Left lung (tissue), 10 donors: ENCODE measurements around the gene OR2B3. TPM values are rescaled to one million over a fixed set of nuclear protein-coding genes. Genes with fewer than 3 reads are reported as not detected.

Experiments used
- ATAC-seq: fragments of 200-7000 bp; cut with Tn5 transposase; one replicate; pipeline ENCODE4 v1.9.1; 2020; ENCODE audit warnings: moderate library complexity
- DNase-seq, 4 donors: peaks; one replicate each; pipeline ENCODE4 v3.0.0-alpha.2; 2013 to 2020
- H3K27ac ChIP-seq, 2 donors: fragments of 200-600 bp; sonication (generic) in 1 of 2; one replicate each; pipeline versions ENCODE4 v1.5.0 to v1.8.0; 2020 to 2021
- H3K27me3 ChIP-seq, 2 donors: fragments of 200-600 bp; sonication (generic) in 1 of 2; one replicate each; pipeline versions ENCODE4 v1.5.0 to v1.8.0; 2020 to 2021
- H3K36me3 ChIP-seq, 2 donors: fragments of 200-600 bp; sonication (generic) in 1 of 2; one replicate each; pipeline versions ENCODE4 v1.5.0 to v1.8.0; 2020 to 2021
- H3K4me1 ChIP-seq, 2 donors: fragments of 200-600 bp; one replicate each; pipeline ENCODE4 v1.8.0; 2021
- H3K4me3 ChIP-seq, 2 donors: fragments of 200-600 bp; sonication (generic) in 1 of 2; one replicate each; pipeline versions ENCODE4 v1.5.0 to v1.8.0; 2020 to 2021; ENCODE audit warnings: mild to moderate bottlenecking in 1 of 2
- H3K9me3 ChIP-seq, 2 donors: fragments of 200-600 bp; sonication (generic) in 1 of 2; one replicate each; pipeline versions ENCODE4 v1.5.0 to v1.8.0; 2020 to 2021
- CTCF ChIP-seq, 2 donors: fragments of 200-600 bp; sonication (generic) in 1 of 2; IDR thresholded peaks; one replicate each; pipeline versions ENCODE4 v1.5.0 to v1.8.0; 2021; ENCODE audit warnings: antibody characterized with exemption in 2 of 2
- intact Hi-C, 2 donors: fragments of 100-400 bp; cut with DNase I; formaldehyde crosslinking; loops; one replicate each; pipeline versions ENCODE4 v1.11.2 to v1.14.2; 2022
- polyA plus RNA-seq, 6 donors: library from polyadenylated mRNA; unstranded; fragments of 120-200 nt; gene quantifications; one replicate each; pipeline ENCODE4 v1.2.1, GENCODE V29; 2013; ENCODE audit not compliant: insufficient read length in 6 of 6
- total RNA-seq, 2 donors: library from RNA; stranded (reverse); fragmentation: NEBNext Ultra II Directional; extraction: Animal tissue kit (Norgen Biotek cat#: 25700); gene quantifications; one replicate each; pipeline ENCODE4 v1.2.1, GENCODE V29; 2021
- donor health status: DM: no; HTN: yes; CAD: no.
- donor health status: DM: no; HTN: no; CAD: no.

OR2B3 gene
- total and polyA plus RNA-seq, 8 donors: not detected

DNA sequence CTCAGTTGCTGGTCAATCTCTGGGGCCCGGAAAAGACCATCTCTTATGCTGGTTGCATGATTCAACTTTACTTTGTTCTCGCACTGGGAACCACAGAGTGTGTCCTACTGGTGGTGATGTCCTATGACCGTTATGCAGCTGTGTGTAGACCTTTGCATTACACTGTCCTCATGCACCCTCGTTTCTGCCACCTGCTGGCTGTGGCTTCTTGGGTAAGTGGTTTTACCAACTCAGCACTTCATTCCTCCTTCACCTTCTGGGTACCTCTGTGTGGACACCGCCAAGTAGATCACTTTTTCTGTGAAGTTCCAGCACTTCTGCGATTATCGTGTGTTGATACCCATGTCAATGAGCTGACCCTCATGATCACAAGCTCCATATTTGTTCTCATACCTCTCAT is 25.0 kb upstream of the OR2B3 start:
- Histone ChIP-seq H3K4me1 (no peaks in the 10 kb centered on the region), H3K9me3 (no peaks in the 10 kb centered on the region), H3K27ac (no peak overlapping the region), H3K36me3 (no peaks in the 10 kb centered on the region), H3K27me3 (no peaks in the 10 kb centered on the region), H3K4me3 (no peak overlapping the region)
- no peak for DNase-seq
- no peak for ATAC-seq
- intact Hi-C loops: no loop called here
- no peak for TF ChIP-seq CTCF (IDR thresholded peaks at IDR 0.05)

DNA sequence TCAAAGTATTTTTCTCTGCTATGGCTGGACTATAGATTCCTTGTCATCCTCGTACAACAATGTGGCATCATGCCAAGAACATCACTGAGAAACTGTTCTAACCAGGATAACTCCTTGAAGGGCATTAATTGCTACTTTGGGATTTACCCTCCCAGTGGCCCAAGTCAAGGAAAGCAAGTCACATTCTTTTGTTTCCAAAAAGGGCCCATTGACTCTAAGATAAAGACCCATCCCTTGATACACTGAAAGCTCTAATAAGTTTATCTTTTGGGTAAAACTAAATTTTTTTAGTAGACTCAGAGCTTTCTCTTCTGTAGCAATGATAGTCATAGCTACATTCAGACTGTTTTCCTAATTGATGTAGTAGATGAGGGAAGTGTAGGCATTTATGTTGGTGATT is 20.6 kb upstream of the OR2B3 start, which contains the start of gene OR2J3:
TSS of gene OR2J3 (plus strand) at position 301 of the 400 bp plus-strand sequence. CDS start 3,833 bp downstream, outside the sequence.
- no peaks in the 10 kb centered on the region for H3K36me3 ChIP-seq
- ATAC-seq (no peak), DNase-seq (no peak)
- no peaks in the 10 kb centered on the region for H3K4me1 ChIP-seq
- H3K27ac ChIP-seq: no peak within 1 kb of the TSS
- H3K9me3 ChIP-seq: no peaks in the 10 kb centered on the region
- no peak for TF ChIP-seq CTCF (IDR thresholded peaks at IDR 0.05)
- peaks cover 0 to 3% of the 10 kb centered on the region in 2 donors for H3K27me3 ChIP-seq
- H3K4me3 ChIP-seq: no peak within 1 kb of the TSS
- intact Hi-C loops: no loop called here

DNA sequence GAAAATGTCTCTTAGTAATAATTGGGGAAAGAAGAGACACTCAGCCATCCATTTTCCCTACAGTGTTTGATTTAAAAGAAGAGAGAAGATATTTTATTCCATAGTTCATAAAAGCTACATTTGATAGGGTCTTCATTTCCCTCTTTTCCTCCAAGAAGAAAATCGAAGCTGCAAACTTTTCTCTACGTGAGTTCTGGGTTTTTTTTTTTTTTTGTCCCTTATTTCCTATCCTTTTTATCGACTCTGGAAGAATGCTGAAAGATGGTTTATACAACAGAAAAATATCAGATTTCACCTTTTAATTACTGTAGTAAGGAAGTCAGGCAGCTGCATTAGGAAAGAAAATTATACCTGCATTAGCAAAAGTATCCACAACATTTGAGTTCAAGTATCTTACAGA is 12.1 kb upstream of the OR2B3 start, which contains the start of gene OR2J1:
TSS of gene OR2J1 (plus strand) at position 301 of the 400 bp plus-strand sequence. CDS start 1,453 bp downstream, outside the sequence.
- Histone ChIP-seq H3K27ac (no peak within 1 kb of the TSS), H3K4me1 (no peaks in the 10 kb centered on the region), H3K9me3 (no peaks in the 10 kb centered on the region), H3K4me3 (no peak within 1 kb of the TSS), H3K36me3 (no peaks in the 10 kb centered on the region), H3K27me3 (peaks cover 0 to 3% of the 10 kb centered on the region in 2 donors)
- intact Hi-C loops: no loop called here
- TF ChIP-seq CTCF (IDR thresholded peaks at IDR 0.05): no peak
- no peak for ATAC-seq
- DNase-seq: no peak

DNA sequence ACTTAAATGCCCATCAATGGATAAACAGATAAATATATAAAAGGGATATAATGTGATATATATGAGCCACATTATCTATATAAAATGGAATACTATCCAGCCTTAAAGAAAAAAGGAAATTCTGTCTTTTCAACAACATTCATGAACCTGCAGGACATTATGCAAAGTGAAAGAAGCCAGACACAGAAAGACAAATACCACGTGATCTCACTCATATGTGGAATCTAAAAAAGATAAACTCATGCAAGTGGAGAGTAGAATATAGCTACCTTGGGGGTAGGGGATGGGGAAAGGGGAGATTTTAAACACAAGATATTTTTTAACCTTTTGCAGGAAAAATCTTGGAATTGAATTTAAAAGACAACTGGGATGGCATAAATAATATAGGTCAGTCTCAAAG is 10.7 kb upstream of the OR2B3 start:
- intact Hi-C loops: no loop called here
- no peaks in the 10 kb centered on the region for H3K4me1 ChIP-seq
- H3K9me3 ChIP-seq: no peaks in the 10 kb centered on the region
- ATAC-seq (no peak), DNase-seq (no peak)
- H3K36me3 ChIP-seq: no peaks in the 10 kb centered on the region
- no peak for TF ChIP-seq CTCF (IDR thresholded peaks at IDR 0.05)
- H3K27me3 ChIP-seq: no peaks in the 10 kb centered on the region
- no peak overlapping the region for H3K4me3 ChIP-seq
- H3K27ac ChIP-seq: no peak overlapping the region

DNA sequence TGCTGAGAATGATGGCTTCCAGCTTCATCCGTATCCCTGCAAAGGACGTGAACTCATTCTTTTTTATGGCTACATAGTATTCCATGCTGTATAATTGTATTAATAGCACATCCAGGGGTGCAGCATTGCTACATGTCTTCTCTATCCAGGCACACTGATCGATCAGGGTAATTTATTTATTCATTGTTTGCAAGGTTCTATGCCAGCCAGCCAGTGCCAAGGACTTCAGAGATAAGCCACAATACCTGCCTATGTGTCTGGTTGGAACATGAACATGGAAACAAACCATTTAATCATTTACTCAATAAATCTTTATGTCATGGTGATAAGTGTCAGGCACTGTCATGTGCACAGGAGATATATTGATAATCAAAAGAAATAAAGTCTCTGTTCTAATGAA is 5.8 kb upstream of the OR2B3 start:
- intact Hi-C loops: no loop called here
- Histone ChIP-seq H3K27ac (no peak overlapping the region), H3K9me3 (no peaks in the 10 kb centered on the region), H3K27me3 (no peaks in the 10 kb centered on the region), H3K36me3 (no peaks in the 10 kb centered on the region), H3K4me1 (no peaks in the 10 kb centered on the region), H3K4me3 (no peak overlapping the region)
- no peak for TF ChIP-seq CTCF (IDR thresholded peaks at IDR 0.05)
- no peak for ATAC-seq
- no peak for DNase-seq
